Activated naive CD4-positive, alpha-beta T cell treated with anti-CD3 and anti-CD28 coated beads for 36 hours (primary cell): Measurements from ENCODE around the gene PSMB7. TPM values are rescaled to one million over a fixed set of nuclear protein-coding genes. Genes with fewer than 3 reads are reported as not detected.

Experiments
- CTCF ChIA-PET: fragments of 350-600 bp; sonication (Branson Sonifier 250); formaldehyde crosslinking; loops from one replicate; lab custom pipeline; 2021; ENCODE audit warnings: antibody characterized with exemption; lab: Charles Lee
- DNase-seq: peaks from one replicate; pipeline ENCODE4 v3.0.0-alpha.2; 2020
- H3K27ac Mint-ChIP-seq: one replicate; pipeline ENCODE4 v1.8.0; 2021; ENCODE audit warnings: mild to moderate bottlenecking, mixed read lengths
- H3K27me3 Mint-ChIP-seq: one replicate; pipeline ENCODE4 v1.8.0; 2021; ENCODE audit warnings: low read depth, mixed read lengths
- H3K36me3 Mint-ChIP-seq: one replicate; pipeline ENCODE4 v1.8.0; 2021; ENCODE audit warnings: low read depth, mixed read lengths
- H3K4me1 Mint-ChIP-seq: one replicate; pipeline ENCODE4 v1.8.0; 2021; ENCODE audit warnings: low read depth, mixed read lengths
- H3K4me3 Mint-ChIP-seq: one replicate; pipeline ENCODE4 v1.8.0; 2021; ENCODE audit warnings: mild to moderate bottlenecking, moderate library complexity, mixed read lengths
- H3K9me3 Mint-ChIP-seq: one replicate; pipeline ENCODE4 v1.8.0; 2021; ENCODE audit warnings: mixed read lengths
- intact Hi-C: fragments of 100-400 bp; cut with micrococcal nuclease; formaldehyde crosslinking; loops from one replicate; pipeline ENCODE4 v1.15.1; 2023
- total RNA-seq, 2 experiments: library from RNA; stranded (reverse); gene quantifications; one replicate each; pipeline ENCODE4 v1.2.3, GENCODE V29; 2021

PSMB7 gene
- total RNA-seq, 2 experiments from 2014 or later = 161 to 167 TPM

- no peak for DNase-seq
- Mint-ChIP-seq H3K36me3 (no peaks in the 10 kb centered on the region), H3K9me3 (no peaks in the 10 kb centered on the region), H3K27ac (no peak overlapping the region), H3K4me3 (no peak overlapping the region), H3K4me1 (no peaks in the 10 kb centered on the region), H3K27me3 (no peaks in the 10 kb centered on the region)
- intact Hi-C loops = no loop called here
- CTCF ChIA-PET = interaction anchor here (0.6 to 1.6 kb wide), 4 partner anchors 8 to 305 kb away, joined by 3 to 7 read pairs (median 4); no protein-coding TSS in a partner anchor
Measured at GRCh38 chr9:124312290-124313265, 102.7 kb downstream of the PSMB7 start.

GRCh38 chr9:124311283-124311682, 104.0 kb downstream of the PSMB7 start:
- Mint-ChIP-seq H3K4me3 (no peak overlapping the region), H3K27ac (no peak overlapping the region), H3K9me3 (no peaks in the 10 kb centered on the region), H3K27me3 (no peaks in the 10 kb centered on the region), H3K4me1 (no peaks in the 10 kb centered on the region), H3K36me3 (no peaks in the 10 kb centered on the region)
- DNase-seq = peak; percentile 38
- CTCF ChIA-PET = no interaction called here
- intact Hi-C loops = no loop called here

DNA sequence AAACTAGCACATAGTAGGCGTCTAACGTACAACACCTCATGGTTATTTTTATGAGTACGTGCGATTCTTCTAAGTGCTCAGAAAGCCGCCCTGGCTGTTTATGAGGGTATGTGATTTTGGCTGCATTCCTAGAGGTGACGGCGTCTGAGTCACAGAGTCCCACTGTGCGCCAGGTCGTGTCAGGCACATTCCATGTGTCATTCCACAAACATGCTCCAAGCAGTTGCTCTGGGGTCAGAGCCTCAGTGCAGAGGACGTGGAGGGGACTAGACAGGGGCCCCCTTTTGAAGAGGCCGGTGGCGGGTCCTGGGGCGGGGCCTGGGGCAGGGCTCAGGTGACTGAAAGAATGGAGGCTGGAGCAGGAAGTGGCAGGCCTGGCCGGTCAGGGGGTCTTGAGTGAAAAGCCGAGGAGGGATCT, 105.6 kb downstream of the PSMB7 start:
- Mint-ChIP-seq H3K36me3 (no peaks in the 10 kb centered on the region), H3K9me3 (no peaks in the 10 kb centered on the region), H3K27ac (no peak overlapping the region), H3K4me3 (no peak overlapping the region), H3K27me3 (no peaks in the 10 kb centered on the region), H3K4me1 (no peaks in the 10 kb centered on the region)
- CTCF ChIA-PET = no interaction called here
- no peak for DNase-seq
- intact Hi-C loops = no loop called here

GRCh38 chr9:124308606-124309491, 106.4 kb downstream of the PSMB7 start:
- intact Hi-C loops = no loop called here
- Mint-ChIP-seq H3K36me3 (no peaks in the 10 kb centered on the region), H3K4me1 (no peaks in the 10 kb centered on the region), H3K27ac (no peak overlapping the region), H3K9me3 (no peaks in the 10 kb centered on the region), H3K4me3 (no peak overlapping the region), H3K27me3 (no peaks in the 10 kb centered on the region)
- no peak for DNase-seq
- CTCF ChIA-PET = interaction anchor here (0.7 kb wide), 1 partner anchor 69 kb away, joined by 4 read pairs; no protein-coding TSS in a partner anchor

GRCh38 chr9:124307379-124308030, 107.7 kb downstream of the PSMB7 start:
- Mint-ChIP-seq H3K36me3 (no peaks in the 10 kb centered on the region), H3K4me1 (no peaks in the 10 kb centered on the region), H3K9me3 (no peaks in the 10 kb centered on the region), H3K27ac (no peak overlapping the region), H3K27me3 (no peaks in the 10 kb centered on the region), H3K4me3 (no peak overlapping the region)
- CTCF ChIA-PET = no interaction called here
- intact Hi-C loops = no loop called here
- no peak for DNase-seq

GRCh38 chr9:124306098-124306735, 109.0 kb downstream of the PSMB7 start:
- no peaks in the 10 kb centered on the region for H3K9me3 Mint-ChIP-seq
- H3K4me1 Mint-ChIP-seq = no peaks in the 10 kb centered on the region
- H3K36me3 Mint-ChIP-seq = no peaks in the 10 kb centered on the region
- no peak overlapping the region for H3K27ac Mint-ChIP-seq
- CTCF ChIA-PET = interaction anchor here (1.4 kb wide), 1 partner anchor 179 kb away, joined by 3 read pairs; no protein-coding TSS in a partner anchor
- DNase-seq = no peak
- H3K4me3 Mint-ChIP-seq = no peak overlapping the region
- H3K27me3 Mint-ChIP-seq = no peaks in the 10 kb centered on the region
- intact Hi-C loops = no loop called here

DNA sequence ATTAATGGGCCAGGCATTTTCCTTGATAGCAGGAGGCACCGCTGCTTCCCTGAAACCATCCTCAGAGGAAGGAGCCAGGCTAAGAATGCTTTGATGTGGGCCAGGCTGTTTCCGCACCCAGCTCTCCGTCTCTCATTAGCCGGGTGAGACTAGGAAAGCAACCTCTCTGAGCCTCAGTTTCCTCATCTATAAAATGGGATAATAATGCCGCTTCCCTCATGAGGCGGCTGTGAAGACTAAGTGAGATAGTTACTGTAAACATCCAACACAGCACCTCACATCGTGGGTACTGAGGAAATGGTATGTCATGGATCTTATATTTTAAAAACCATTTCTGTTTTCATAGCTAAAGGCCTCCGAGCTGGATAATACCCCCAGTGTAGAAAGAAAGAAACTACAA, 111.0 kb downstream of the PSMB7 start:
- CTCF ChIA-PET = no interaction called here
- no peak for DNase-seq

DNA sequence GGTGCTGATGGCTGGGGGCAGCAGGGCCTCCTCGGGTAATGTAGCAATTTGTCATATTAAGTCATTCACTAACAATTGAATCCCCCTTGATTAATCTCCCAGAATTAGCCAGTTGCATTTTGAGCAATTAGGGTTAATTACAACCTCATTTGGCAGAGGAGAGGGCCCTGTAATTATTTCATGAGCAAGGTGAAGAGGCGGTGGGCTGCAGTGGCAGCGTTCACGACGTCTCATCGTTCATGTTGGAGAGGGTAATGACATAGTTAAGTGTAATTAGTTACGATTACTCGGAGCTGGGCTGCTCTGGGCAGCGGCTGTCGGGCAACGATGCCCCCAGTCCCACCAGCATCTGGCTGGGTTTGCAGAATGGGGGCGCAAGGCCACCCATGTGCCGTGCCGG, 111.5 kb downstream of the PSMB7 start:
- no peak overlapping the region for H3K27ac Mint-ChIP-seq
- CTCF ChIA-PET = no interaction called here
- no peaks in the 10 kb centered on the region for H3K27me3 Mint-ChIP-seq
- no peaks in the 10 kb centered on the region for H3K4me1 Mint-ChIP-seq
- H3K4me3 Mint-ChIP-seq = no peak overlapping the region
- intact Hi-C loops = no loop called here
- no peak for DNase-seq
- no peaks in the 10 kb centered on the region for H3K9me3 Mint-ChIP-seq
- no peaks in the 10 kb centered on the region for H3K36me3 Mint-ChIP-seq

More for the DNA sequence above, 111.0 kb downstream of the PSMB7 start:
- intact Hi-C loops = no loop called here
- Mint-ChIP-seq H3K27ac (no peak overlapping the region), H3K4me1 (no peaks in the 10 kb centered on the region), H3K9me3 (no peaks in the 10 kb centered on the region), H3K27me3 (no peaks in the 10 kb centered on the region), H3K4me3 (no peak overlapping the region), H3K36me3 (no peaks in the 10 kb centered on the region)

Other genes starting within 250 kb of the PSMB7 start
- 1 to 10 TPM in 1 of 2 experiments, under 1 TPM in 1; 0.89 to 1.5 TPM for gene NEK6, start 157.5 kb downstream of the PSMB7 start, total RNA-seq
- gene ADGRD2, start 35.0 kb upstream of the PSMB7 start, total RNA-seq = not detected
- not detected for gene NR5A1, start 92.0 kb upstream of the PSMB7 start, total RNA-seq